GM19372 (cell line): ENCODE results near the gene PHF14.

ENCODE experiments used
- ATAC-seq: cut with Tn5 transposase; IDR thresholded peaks from one replicate; pipeline ENCODE4 v1.9.1; 2021; ENCODE audit warnings: mild to moderate bottlenecking, low read depth, moderate library complexity; ENCODE audit not compliant: unreplicated experiment

PHF14 gene

GRCh38 chr7:11196143-11196542, 222.5 kb downstream of the PHF14 start:
- no peak for ATAC-seq

- ATAC-seq = no peak
These were observed 229.6 kb downstream of the PHF14 start for GRCh38 chr7:11203224-11203623.

- no peak for ATAC-seq
These were observed 230.0 kb downstream of the PHF14 start for GRCh38 chr7:11203683-11204082.

GRCh38 chr7:11206177-11206899, 232.7 kb downstream of the PHF14 start:
- ATAC-seq = no peak

- no peak for ATAC-seq
These were observed 233.9 kb downstream of the PHF14 start for GRCh38 chr7:11207565-11207964.

GRCh38 chr7:11208883-11209465, 235.3 kb downstream of the PHF14 start:
- no peak for ATAC-seq

GRCh38 chr7:11210374-11210773, 236.7 kb downstream of the PHF14 start:
- ATAC-seq = no peak

- peak; percentile 88 for ATAC-seq
These were observed 238.5 kb downstream of the PHF14 start for GRCh38 chr7:11212080-11212711.

GRCh38 chr7:11212816-11213215, 239.1 kb downstream of the PHF14 start:
- ATAC-seq = no peak

- ATAC-seq = no peak
These were observed 239.6 kb downstream of the PHF14 start for GRCh38 chr7:11213266-11213665.

- no peak for ATAC-seq
These were observed 242.6 kb downstream of the PHF14 start for GRCh38 chr7:11216276-11216675.

GRCh38 chr7:11217848-11218565, 244.3 kb downstream of the PHF14 start:
- no peak for ATAC-seq
